PC-9 (cell line): ENCODE data around the gene RRP12. TPM values are rescaled to one million over a fixed set of nuclear protein-coding genes. Genes with fewer than 3 reads are reported as not detected.

ENCODE experiments used
- BruUV-seq: library from RNA; stranded (reverse); fragments of 400-500 nt; replicated peaks from 2 replicates; lab custom pipeline; 2021; lab: Mats Ljungman, UMichigan
- CTCF ChIA-PET: fragments of 300-600 bp; sonication (Branson Sonifier 250); formaldehyde crosslinking; loops from one replicate; lab custom pipeline; 2022; ENCODE audit warnings: antibody characterized with exemption; lab: Charles Lee
- POLR2A ChIA-PET: fragments of 300-600 bp; sonication (Branson Sonifier 250); formaldehyde crosslinking; loops from one replicate; lab custom pipeline; 2022; ENCODE audit warnings: antibody characterized with exemption; ENCODE audit not compliant: unreplicated experiment; lab: Charles Lee
- DNase-seq, 2 experiments: peaks; one replicate each; pipeline versions ENCODE4 v3.0.0 to v3.0.0-alpha.2; 2015 to 2022; ENCODE audit warnings: mixed read lengths in 1 of 2
- H2AFZ ChIP-seq: fragments of 200-600 bp; sonication (generic); 2 replicates; pipeline ENCODE4 v1.8.1; 2017; ENCODE audit warnings: antibody characterized with exemption
- H3F3A ChIP-seq: fragments of 200-600 bp; sonication (generic); 2 replicates; pipeline ENCODE4 v1.8.1; 2017; ENCODE audit warnings: antibody characterized with exemption, mild to moderate bottlenecking, low read depth; ENCODE audit not compliant: insufficient read depth
- H3K27ac ChIP-seq: fragments of 200-600 bp; sonication (generic); 2 replicates; pipeline ENCODE4 v1.6.1; 2016; ENCODE audit warnings: mixed run types
- H3K27me3 ChIP-seq: fragments of 200-600 bp; sonication (generic); 2 replicates; pipeline ENCODE4 v1.6.1; 2016; ENCODE audit warnings: low read depth, mixed run types; ENCODE audit not compliant: insufficient read depth
- H3K36me3 ChIP-seq: fragments of 200-600 bp; sonication (generic); 2 replicates; pipeline ENCODE4 v1.6.1; 2016; ENCODE audit warnings: low read depth, mixed run types
- H3K4me1 ChIP-seq: fragments of 200-600 bp; sonication (generic); replicated peaks from 2 replicates; pipeline ENCODE4 v1.6.1; 2016; ENCODE audit warnings: mixed run types; ENCODE audit not compliant: insufficient read depth
- H3K4me2 ChIP-seq: fragments of 200-600 bp; sonication (generic); 2 replicates; pipeline ENCODE4 v1.6.1; 2017; ENCODE audit warnings: mixed run types
- H3K4me3 ChIP-seq: fragments of 200-600 bp; sonication (generic); 2 replicates; pipeline ENCODE4 v1.6.1; 2016; ENCODE audit warnings: mixed run types
- H3K79me2 ChIP-seq: fragments of 200-600 bp; sonication (generic); 2 replicates; pipeline ENCODE4 v1.6.1; 2017; ENCODE audit warnings: low read depth, mixed run types
- H3K9me2 ChIP-seq: fragments of 200-600 bp; sonication (generic); 2 replicates; pipeline ENCODE4 v1.8.1; 2017; ENCODE audit warnings: mild to moderate bottlenecking; ENCODE audit not compliant: insufficient read depth
- H3K9me3 ChIP-seq: fragments of 200-600 bp; sonication (generic); 2 replicates; pipeline ENCODE4 v1.8.1; 2016; ENCODE audit warnings: low read depth; ENCODE audit not compliant: insufficient read depth
- H4K20me1 ChIP-seq: fragments of 200-600 bp; sonication (generic); 2 replicates; pipeline ENCODE4 v1.8.1; 2017; ENCODE audit not compliant: insufficient read depth
- CTCF ChIP-seq: fragments of 200-600 bp; sonication (generic); conservative IDR thresholded peaks from 2 replicates; pipeline ENCODE4 v1.6.1; 2017; ENCODE audit warnings: mixed run types, antibody characterized with exemption, mild to moderate bottlenecking, moderate library complexity
- EZH2 ChIP-seq: fragments of 200-600 bp; sonication (generic); IDR thresholded peaks from 2 replicates; pipeline ENCODE4 v1.8.0; 2017; ENCODE audit warnings: antibody characterized with exemption, low read depth
- intact Hi-C: fragments of 100-400 bp; cut with micrococcal nuclease; formaldehyde crosslinking; loops from one replicate; pipeline ENCODE4 v1.10.0; 2022; ENCODE audit not compliant: unreplicated experiment
- total RNA-seq: library from RNA; stranded (reverse); gene quantifications from 2 replicates; pipeline ENCODE4 v1.2.3, GENCODE V29; 2021

Gene RRP12
- total RNA-seq, 1 experiment from 2014 or later: 34.3 TPM

GRCh38 chr10:97384641-97385040 is 16.5 kb downstream of the RRP12 start:
- no peaks in the 10 kb centered on the region for H3K9me3 ChIP-seq
- H3K4me3 ChIP-seq: no peak overlapping the region
- ChIA-PET POLR2A (no interaction called here), CTCF (no interaction called here)
- intact Hi-C loops: no loop called here
- H3K9me2 ChIP-seq: no peaks in the 10 kb centered on the region
- H3K27ac ChIP-seq: no peak overlapping the region
- no peak overlapping the region for H3K4me2 ChIP-seq
- H3K36me3 ChIP-seq: no peaks in the 10 kb centered on the region
- no peak overlapping the region for H2AFZ ChIP-seq
- no peaks in the 10 kb centered on the region for H3K79me2 ChIP-seq
- TF ChIP-seq EZH2 (no peak), CTCF (no peak)
- no peaks in the 10 kb centered on the region for H4K20me1 ChIP-seq
- H3K4me1 ChIP-seq: no peaks in the 10 kb centered on the region
- BruUV-seq: no TSS peak
- DNase-seq: no peak
- H3K27me3 ChIP-seq: no peaks in the 10 kb centered on the region
- H3F3A ChIP-seq: no peaks in the 10 kb centered on the region

- intact Hi-C loops: no loop called here
- H3K36me3 ChIP-seq: no peaks in the 10 kb centered on the region
These were observed 17.0 kb downstream of the RRP12 start for GRCh38 chr10:97384156-97384555.

GRCh38 chr10:97383159-97383558 is 18.0 kb downstream of the RRP12 start:
- Histone ChIP-seq H3K27me3 (no peaks in the 10 kb centered on the region), H3K27ac (no peak overlapping the region), H3K79me2 (no peaks in the 10 kb centered on the region), H3K9me2 (no peaks in the 10 kb centered on the region), H4K20me1 (no peaks in the 10 kb centered on the region), H3F3A (no peaks in the 10 kb centered on the region), H3K4me2 (no peak overlapping the region), H2AFZ (no peak overlapping the region), H3K4me1 (no peaks in the 10 kb centered on the region), H3K9me3 (no peaks in the 10 kb centered on the region), H3K4me3 (no peak overlapping the region), H3K36me3 (no peaks in the 10 kb centered on the region)
- ChIA-PET CTCF (no interaction called here), POLR2A (no interaction called here)
- intact Hi-C loops: no loop called here
- BruUV-seq: no TSS peak
- DNase-seq: no peak
- TF ChIP-seq EZH2 (no peak), CTCF (no peak)

More at GRCh38 chr10:97384156-97384555, 17.0 kb downstream of the RRP12 start:
- Histone ChIP-seq H3K4me2 (no peak overlapping the region), H4K20me1 (no peaks in the 10 kb centered on the region), H2AFZ (no peak overlapping the region), H3F3A (no peaks in the 10 kb centered on the region), H3K9me2 (no peaks in the 10 kb centered on the region), H3K4me1 (no peaks in the 10 kb centered on the region), H3K27ac (no peak overlapping the region), H3K27me3 (no peaks in the 10 kb centered on the region), H3K79me2 (no peaks in the 10 kb centered on the region), H3K9me3 (no peaks in the 10 kb centered on the region), H3K4me3 (no peak overlapping the region)
- TF ChIP-seq CTCF (no peak), EZH2 (no peak)
- no peak for DNase-seq
- POLR2A ChIA-PET: no interaction called here
- CTCF ChIA-PET: no interaction called here
- no TSS peak for BruUV-seq
